GM12878 (cell line): ENCODE data around the gene RMDN3. TPM values are rescaled to one million over a fixed set of nuclear protein-coding genes. Genes with fewer than 3 reads are reported as not detected.

ENCODE experiments used
- ATAC-seq: fragments of 200-7000 bp; cut with Tn5 transposase; 3 replicates; pipeline ENCODE4 v1.9.1; 2020; ENCODE audit warnings: mild to moderate bottlenecking, moderate library complexity
- BruUV-seq: library from RNA; stranded (reverse); fragments of 400-500 nt; replicated peaks from 2 replicates; lab custom pipeline; 2021; lab: Mats Ljungman, UMichigan
- CTCF ChIA-PET: fragments of 300-600 bp; sonication (Branson Sonifier 250); formaldehyde crosslinking; extraction: SDS; loops from one replicate; lab custom pipeline; 2021; ENCODE audit warnings: inconsistent platforms; lab: Yijun Ruan, JAX
- POLR2A ChIA-PET: fragments of 350-600 bp; formaldehyde crosslinking; extraction: SDS; loops from one replicate; lab custom pipeline; 2021; ENCODE audit warnings: inconsistent platforms; lab: Charles Lee
- RAD21 ChIA-PET: fragments of 300-600 bp; sonication (Branson Sonifier 250); formaldehyde crosslinking; loops from one replicate; lab custom pipeline; 2023; ENCODE audit warnings: antibody characterized with exemption; ENCODE audit not compliant: unreplicated experiment; lab: Charles Lee
- SMC1A ChIA-PET: fragments of 300-600 bp; sonication (Branson Sonifier 250); formaldehyde crosslinking; loops from one replicate; lab custom pipeline; 2023; ENCODE audit not compliant: unreplicated experiment, uncharacterized antibody; lab: Charles Lee
- DNase-seq: peaks from one replicate; pipeline ENCODE4 v3.0.0-alpha.2; 2011; ENCODE audit warnings: low read depth, low spot score
- FAIRE-seq: peaks from 3 replicates; lab custom pipeline; 2011; peaks lifted over from hg19 to GRCh38; lab: Jason Lieb, UNC
- H2AFZ ChIP-seq: 2 replicates; pipeline ENCODE4 v1.6.0; 2011; ENCODE audit warnings: low read depth, low read length, control low read depth; ENCODE audit not compliant: control insufficient read depth
- H3K27ac ChIP-seq: 2 replicates; pipeline ENCODE4 v1.5.1; 2011; ENCODE audit warnings: control low read depth; ENCODE audit not compliant: control insufficient read depth, insufficient read depth
- H3K27me3 ChIP-seq, 2 experiments: replicated peaks in 1 of 2; 2 replicates each; pipeline versions ENCODE4 v1.6.0 to v1.6.1; 2011; ENCODE audit warnings: low read length in 1 of 2; ENCODE audit not compliant: control insufficient read depth in 2 of 2, insufficient read depth in 2 of 2
- H3K36me3 ChIP-seq, 2 experiments: 2 replicates each; pipeline ENCODE4 v1.5.1; 2011; ENCODE audit warnings: low read length in 1 of 2; ENCODE audit not compliant: control insufficient read depth in 2 of 2, insufficient read depth in 2 of 2
- H3K4me1 ChIP-seq: 2 replicates; pipeline ENCODE4 v1.6.1; 2011; ENCODE audit warnings: mild to moderate bottlenecking, low read length, moderate library complexity, mixed read lengths; ENCODE audit not compliant: control insufficient read depth, insufficient read depth
- H3K4me2 ChIP-seq: 2 replicates; pipeline ENCODE4 v1.6.0; 2011; ENCODE audit warnings: control low read depth; ENCODE audit not compliant: control insufficient read depth, insufficient read depth
- H3K4me3 ChIP-seq: fragments of 200-600 bp; sonication (generic); 2 replicates; pipeline ENCODE4 v1.5.1; 2016
- H3K79me2 ChIP-seq: 2 replicates; pipeline ENCODE4 v1.6.0; 2011; ENCODE audit warnings: low read length; ENCODE audit not compliant: control insufficient read depth, insufficient read depth
- H3K9ac ChIP-seq: 2 replicates; pipeline ENCODE4 v1.8.0; 2011; ENCODE audit warnings: low read length, control low read depth, mixed read lengths; ENCODE audit not compliant: control insufficient read depth, insufficient read depth
- H3K9me3 ChIP-seq: replicated peaks from 3 replicates; pipeline ENCODE4 v1.5.1; 2011; ENCODE audit warnings: mild to moderate bottlenecking, low read length; ENCODE audit not compliant: control insufficient read depth, insufficient read depth
- H4K20me1 ChIP-seq: 2 replicates; pipeline ENCODE4 v1.6.0; 2011; ENCODE audit not compliant: control insufficient read depth, insufficient read depth
- CHD2 ChIP-seq: IDR thresholded peaks from 2 replicates; pipeline ENCODE4 v1.6.1; 2011; ENCODE audit warnings: low read depth, low read length, improper control_type of control experiment, borderline replicate concordance
- FOXM1 ChIP-seq: IDR thresholded peaks from 2 replicates; pipeline ENCODE4 v1.6.1; 2012; ENCODE audit warnings: low read depth, mild to moderate bottlenecking, inconsistent platforms, low read length, moderate library complexity
- HDAC6 ChIP-seq: fragments of 200-600 bp; sonication (generic); IDR thresholded peaks from one replicate; pipeline ENCODE4 v1.8.0; 2017; ENCODE audit warnings: antibody characterized with exemption; ENCODE audit not compliant: unreplicated experiment
- NBN ChIP-seq: fragments of 450-650 bp; IDR thresholded peaks from 2 replicates; pipeline ENCODE4 v1.6.1; 2016
- NFIC ChIP-seq: IDR thresholded peaks from 2 replicates; pipeline ENCODE4 v1.6.1; 2012; ENCODE audit warnings: low read depth, mild to moderate bottlenecking, inconsistent platforms, low read length, moderate library complexity
- SMAD1 ChIP-seq: fragments of 450-650 bp; IDR thresholded peaks from 2 replicates; pipeline ENCODE4 v1.6.1; 2018; ENCODE audit warnings: mild to moderate bottlenecking, low read depth; ENCODE audit not compliant: partially characterized antibody
- STAT1 ChIP-seq: fragments of 450-650 bp; conservative IDR thresholded peaks from 2 replicates; pipeline ENCODE4 v1.6.1; 2014; ENCODE audit warnings: antibody characterized with exemption, mild to moderate bottlenecking
- TARDBP ChIP-seq: IDR thresholded peaks from 2 replicates; pipeline ENCODE4 v1.6.1; 2016; ENCODE audit warnings: borderline replicate concordance
- WGBS: methylation state at CpG from one replicate; pipeline ENCODE4 v1.1.6; 2016; ENCODE audit warnings: low lambda C conversion rate; ENCODE audit not compliant: insufficient replicate concordance, insufficient coverage; ENCODE audit errors: missing lambda C conversion rate; 5-methylcytosine and 5-hydroxymethylcytosine counted together
- in situ Hi-C: fragments of 300-500 bp; cut with MboI; formaldehyde crosslinking; loops from 9 replicates; pipeline ENCODE4 v1.14.3; 2018; ENCODE audit warnings: mixed read lengths
- intact Hi-C: fragments of 100-400 bp; cut with micrococcal nuclease; formaldehyde crosslinking; loops from one replicate; pipeline ENCODE4 v1.14.2; 2022; ENCODE audit not compliant: unreplicated experiment
- polyA plus RNA-seq, 11 experiments: library from polyadenylated mRNA; depleted of rRNA in 4 of 11; unstranded in 6 of 11; stranded (reverse) in 5 of 11; fragments of >200 nt; fragmentation: Nextera tagmentation in 4 of 11; fragmentation: Illumina TruSeq in 1 of 11; extraction: Ambion mirVana in 4 of 11; extraction: Trizol in 1 of 11; gene quantifications; 1 replicate in 1 of 11; 2 replicates in 10 of 11; pipeline versions ENCODE4 v1.2.1 to v1.2.3, GENCODE V29; 2011 to 2016; ENCODE audit warnings: inconsistent platforms in 2 of 11, missing spikeins in 2 of 11, low read depth in 1 of 11
- total RNA-seq, 4 experiments: library from RNA; depleted of rRNA in 3 of 4; stranded (reverse); fragments of >200 nt in 3 of 4; fragmentation: Illumina TruSeq in 1 of 4; extraction: Trizol in 1 of 4; gene quantifications; 2 replicates each; pipeline versions ENCODE4 v1.2.1 to v1.2.3, GENCODE V29; 2013 to 2021
- TF ChIP-seq, protein P1 (sequence below): IDR thresholded peaks from 2 replicates; pipeline ENCODE4 v1.6.1; 2012; ENCODE audit warnings: low read depth, low read length, improper control_type of control experiment
- TF ChIP-seq, protein P2 (sequence below): fragments of 450-650 bp; IDR thresholded peaks from 2 replicates; pipeline ENCODE4 v1.6.1; 2017; ENCODE audit warnings: mild to moderate bottlenecking, moderate library complexity

Gene RMDN3
- total and polyA plus RNA-seq, 10 of the 15 experiments (the other 5 are each of a cell fraction or from before 2014, with no cell fraction given), result 5.7 to 44.4 (median 20.3) TPM

DNA sequence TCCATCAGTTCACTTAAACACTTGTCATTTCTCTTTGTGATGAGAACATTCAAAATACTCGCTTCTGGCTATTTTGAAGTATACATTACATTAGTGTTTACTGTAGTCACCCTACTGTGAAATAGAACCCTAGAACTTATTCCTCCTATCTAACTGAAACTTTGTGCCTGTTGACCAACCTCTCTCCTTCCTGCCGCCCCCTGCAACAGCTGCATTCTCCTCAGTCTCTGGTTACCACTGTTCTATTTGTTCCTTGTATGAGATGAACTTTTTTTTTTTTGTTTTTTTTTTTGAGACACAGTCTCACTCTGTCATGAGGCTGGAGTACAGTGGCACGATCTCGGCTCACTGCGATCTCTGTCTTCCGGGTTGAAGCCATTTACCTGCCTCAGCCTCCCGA lies 57.1 kb downstream of the RMDN3 start:
- BruUV-seq, result no TSS peak
- no peak for ATAC-seq
- Histone ChIP-seq H3K4me3 (no peak overlapping the region), H3K4me2 (no peak overlapping the region), H3K27ac (no peak overlapping the region), H3K27me3 (no peaks in the 10 kb centered on the region), H4K20me1 (no peaks in the 10 kb centered on the region), H3K9ac (no peak overlapping the region), H3K79me2 (peaks cover 26% of the 10 kb centered on the region), H3K9me3 (no peaks in the 10 kb centered on the region), H3K4me1 (peaks cover 2% of the 10 kb centered on the region), H2AFZ (no peak overlapping the region), H3K36me3 (peaks cover 0 to 14% of the 10 kb centered on the region in 2 experiments; a peak in 3 of 4 replicates)
- DNase-seq, result no peak
- POLR2A ChIA-PET, result interaction anchor here (0.5 to 0.6 kb wide), 3 partner anchors 48 to 129 kb away, joined by 3 to 4 read pairs (median 3); partner anchors contain the start of gene RPUSD2
- TF ChIP-seq SMAD1 (no peak), NFIC (no peak), CHD2 (no peak), TARDBP (no peak), FOXM1 (no peak), HDAC6 (no peak), STAT1 (no peak), NBN (no peak)
- TF ChIP-seq, protein P1, sequence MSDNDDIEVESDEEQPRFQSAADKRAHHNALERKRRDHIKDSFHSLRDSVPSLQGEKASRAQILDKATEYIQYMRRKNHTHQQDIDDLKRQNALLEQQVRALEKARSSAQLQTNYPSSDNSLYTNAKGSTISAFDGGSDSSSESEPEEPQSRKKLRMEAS, result no peak
- TF ChIP-seq, protein P2, sequence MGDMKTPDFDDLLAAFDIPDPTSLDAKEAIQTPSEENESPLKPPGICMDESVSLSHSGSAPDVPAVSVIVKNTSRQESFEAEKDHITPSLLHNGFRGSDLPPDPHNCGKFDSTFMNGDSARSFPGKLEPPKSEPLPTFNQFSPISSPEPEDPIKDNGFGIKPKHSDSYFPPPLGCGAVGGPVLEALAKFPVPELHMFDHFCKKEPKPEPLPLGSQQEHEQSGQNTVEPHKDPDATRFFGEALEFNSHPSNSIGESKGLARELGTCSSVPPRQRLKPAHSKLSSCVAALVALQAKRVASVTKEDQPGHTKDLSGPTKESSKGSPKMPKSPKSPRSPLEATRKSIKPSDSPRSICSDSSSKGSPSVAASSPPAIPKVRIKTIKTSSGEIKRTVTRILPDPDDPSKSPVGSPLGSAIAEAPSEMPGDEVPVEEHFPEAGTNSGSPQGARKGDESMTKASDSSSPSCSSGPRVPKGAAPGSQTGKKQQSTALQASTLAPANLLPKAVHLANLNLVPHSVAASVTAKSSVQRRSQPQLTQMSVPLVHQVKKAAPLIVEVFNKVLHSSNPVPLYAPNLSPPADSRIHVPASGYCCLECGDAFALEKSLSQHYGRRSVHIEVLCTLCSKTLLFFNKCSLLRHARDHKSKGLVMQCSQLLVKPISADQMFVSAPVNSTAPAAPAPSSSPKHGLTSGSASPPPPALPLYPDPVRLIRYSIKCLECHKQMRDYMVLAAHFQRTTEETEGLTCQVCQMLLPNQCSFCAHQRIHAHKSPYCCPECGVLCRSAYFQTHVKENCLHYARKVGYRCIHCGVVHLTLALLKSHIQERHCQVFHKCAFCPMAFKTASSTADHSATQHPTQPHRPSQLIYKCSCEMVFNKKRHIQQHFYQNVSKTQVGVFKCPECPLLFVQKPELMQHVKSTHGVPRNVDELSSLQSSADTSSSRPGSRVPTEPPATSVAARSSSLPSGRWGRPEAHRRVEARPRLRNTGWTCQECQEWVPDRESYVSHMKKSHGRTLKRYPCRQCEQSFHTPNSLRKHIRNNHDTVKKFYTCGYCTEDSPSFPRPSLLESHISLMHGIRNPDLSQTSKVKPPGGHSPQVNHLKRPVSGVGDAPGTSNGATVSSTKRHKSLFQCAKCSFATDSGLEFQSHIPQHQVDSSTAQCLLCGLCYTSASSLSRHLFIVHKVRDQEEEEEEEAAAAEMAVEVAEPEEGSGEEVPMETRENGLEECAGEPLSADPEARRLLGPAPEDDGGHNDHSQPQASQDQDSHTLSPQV, result no peak
- intact Hi-C loops (loop anchor here (5.0 kb wide), 1 partner anchor 194 kb away; the partner anchor contains the start of gene VPS18), in situ Hi-C loops (loop anchor here (5.0 kb wide), 1 partner anchor 54 kb away; no protein-coding TSS in a partner anchor)
- no peak for FAIRE-seq
- SMC1A ChIA-PET, result interaction anchor here (1.1 to 1.2 kb wide), 2 partner anchors 59 to 84 kb away, joined by 3 read pairs; no protein-coding TSS in a partner anchor
- WGBS, result 97% methylated on average over 7 of the region's 7 CpGs
- RAD21 ChIA-PET, result interaction anchor here (0.6 kb wide), 1 partner anchor 316 kb away, joined by 3 read pairs; no protein-coding TSS in a partner anchor
- CTCF ChIA-PET, result interaction anchor here (0.7 to 1.5 kb wide), 3 partner anchors 85 to 300 kb away, joined by 3 to 4 read pairs (median 3); no protein-coding TSS in a partner anchor
